Activated CD4-positive, alpha-beta T cell treated with anti-CD3 and anti-CD28 coated beads, Interleukin-2, amount 50 U/mL, for 48 hours (primary cell): Measurements from ENCODE around the gene CCL26.
A peak's percentile ranks its signal among the peaks of the same experiment; 100 is the strongest.
"Not testable (repeated sequence)": the region's sequence is repeated elsewhere in the genome, so short reads cannot be mapped to it uniquely, and the experiment has no call there.

Experiments used
- DNase-seq, 2 experiments: peaks; one replicate each; pipeline ENCODE4 v3.0.0-alpha.2; 2020

The CCL26 gene

GRCh38 chr7:75737856-75738603 is 34.0 kb downstream of the CCL26 start:
- DNase-seq: no peak

DNA sequence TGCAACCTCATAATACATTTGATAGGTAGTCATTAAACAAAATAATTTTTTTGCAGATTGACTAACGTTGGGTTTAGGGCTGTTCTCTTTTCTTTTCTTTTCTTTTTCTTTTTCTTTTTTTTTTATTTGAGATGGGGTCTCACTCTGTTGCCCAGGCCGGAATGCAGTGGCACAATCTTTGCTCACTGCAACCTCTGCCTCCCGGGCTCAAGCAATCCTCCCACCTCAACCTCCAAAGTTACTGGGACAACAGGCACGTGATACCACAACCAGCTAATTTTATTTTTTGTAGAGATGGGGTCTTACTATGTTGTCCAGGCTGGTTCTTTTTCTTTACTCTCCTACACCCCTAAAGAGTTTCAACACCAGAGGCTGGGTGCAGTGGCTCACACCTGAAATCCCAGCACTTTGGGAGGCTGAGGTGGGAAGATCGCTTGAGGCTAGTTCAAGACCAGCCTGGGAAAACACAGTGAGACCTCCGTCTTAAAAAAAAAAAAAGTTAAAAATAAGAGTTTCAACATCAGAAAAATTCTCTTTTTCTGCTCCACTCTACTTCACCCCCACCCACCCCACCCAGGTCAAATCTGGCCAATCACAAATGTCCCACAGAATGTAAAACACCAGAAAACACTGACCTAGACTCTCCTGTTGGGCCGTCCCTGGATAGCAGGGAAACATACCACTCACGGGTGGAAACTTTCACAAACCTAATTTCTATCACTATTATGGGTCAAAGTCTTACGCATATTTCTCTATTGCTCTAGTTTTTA is 36.2 kb downstream of the CCL26 start:
- no peak for DNase-seq

DNA sequence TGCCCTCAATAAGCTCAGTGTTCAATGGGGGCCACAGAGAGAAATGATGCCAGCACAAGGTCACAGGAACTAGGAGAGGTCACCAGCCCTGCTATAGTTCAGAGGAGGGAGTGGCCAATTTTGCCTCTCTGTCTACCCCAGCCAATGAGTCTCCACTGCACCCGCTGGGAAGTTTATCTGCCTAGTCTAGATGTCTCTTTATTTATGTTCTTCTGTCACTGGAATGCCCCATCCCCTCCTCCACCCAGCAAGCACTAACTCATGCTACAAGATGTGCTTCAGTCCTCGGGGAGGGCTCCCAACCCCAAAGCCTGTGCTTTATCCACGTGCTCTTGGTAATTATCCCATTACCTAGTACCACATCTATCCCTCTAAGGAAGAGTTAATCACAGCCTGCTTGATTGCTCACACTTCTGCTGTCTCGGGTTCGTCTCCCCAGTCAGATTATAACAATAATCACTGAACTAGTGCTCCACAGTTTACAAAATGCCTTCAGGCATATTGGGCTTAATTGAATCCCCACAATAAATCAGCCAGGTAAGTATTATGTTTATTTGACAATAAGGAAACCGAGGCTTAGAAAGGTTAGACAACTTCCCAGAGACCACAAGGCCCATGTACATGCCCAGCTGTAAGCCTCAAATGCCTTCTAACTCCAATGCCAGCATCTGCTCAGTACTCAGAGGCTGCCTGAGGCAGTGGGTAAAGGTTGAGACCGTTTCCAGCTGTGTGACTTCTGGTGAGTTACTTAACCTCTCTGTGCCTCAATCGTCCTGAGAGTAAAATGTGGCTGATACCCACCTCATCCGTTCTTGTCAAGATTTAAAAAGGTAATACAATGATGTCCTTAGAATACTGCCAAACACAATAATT is 37.2 kb downstream of the CCL26 start:
- DNase-seq: no peak

DNA sequence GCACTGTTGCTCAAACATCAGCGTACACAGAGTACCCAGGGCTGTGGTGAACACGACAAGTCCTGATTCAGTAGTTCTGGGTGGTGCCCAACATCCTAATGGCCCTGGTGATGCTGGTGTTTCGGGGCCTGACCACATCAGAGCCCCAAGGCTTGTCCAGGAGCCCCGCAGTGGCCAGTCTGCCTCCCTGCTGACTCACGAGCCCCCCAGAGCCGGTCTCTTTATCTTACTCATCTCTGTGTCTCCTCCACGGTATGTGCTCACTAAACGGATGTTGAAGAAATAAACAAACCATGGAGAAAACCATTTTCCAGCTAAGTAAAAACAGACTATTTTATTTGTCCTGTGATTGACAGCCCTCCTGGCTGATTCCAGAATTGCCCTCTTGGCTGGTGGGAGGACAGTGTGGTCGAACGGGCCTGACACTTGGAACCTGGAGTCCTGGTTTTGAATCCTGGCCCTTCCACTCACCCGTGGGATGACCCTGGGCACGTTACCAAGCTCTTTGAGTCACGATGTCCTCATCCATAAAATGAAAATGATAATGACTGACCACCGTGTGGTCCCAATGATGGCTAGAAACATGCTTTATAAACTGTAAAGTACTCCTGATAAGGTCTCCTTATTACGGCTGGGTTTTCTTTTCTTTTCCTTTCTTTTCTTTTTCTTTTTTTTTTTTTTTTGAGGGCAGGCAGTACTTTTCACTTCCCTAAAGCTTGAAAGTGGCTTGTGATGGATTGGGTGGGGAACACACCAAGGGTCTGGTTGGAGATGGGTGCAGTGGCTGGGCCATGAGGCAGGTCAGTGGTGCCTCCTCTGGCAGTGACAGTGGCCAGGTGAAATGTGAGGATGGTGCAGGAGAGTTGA is 39.0 kb downstream of the CCL26 start:
- no peak for DNase-seq

- no peak for DNase-seq
Observed at GRCh38 chr7:75732016-75732521, 39.9 kb downstream of the CCL26 start.

DNA sequence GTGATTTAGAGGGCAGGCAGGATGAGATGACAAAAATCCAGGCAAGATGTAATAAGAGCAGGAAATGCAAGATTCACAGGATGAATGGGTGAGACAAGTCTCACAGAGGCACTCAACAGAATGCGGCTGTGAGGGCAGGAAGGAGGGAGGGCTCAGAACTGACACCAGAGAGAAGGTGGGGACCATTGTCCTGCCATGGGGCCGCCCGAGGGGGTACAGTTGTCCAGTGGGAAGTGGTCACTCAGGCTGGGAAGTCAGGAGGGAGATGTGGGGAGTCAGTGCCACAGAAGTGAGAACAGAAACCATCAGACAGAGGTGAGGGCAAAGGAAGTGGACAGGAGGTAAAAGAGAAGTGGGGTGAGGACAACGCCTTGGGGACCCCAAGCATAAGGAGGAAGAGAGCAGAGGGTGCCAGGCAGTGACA is 42.1 kb downstream of the CCL26 start:
- no peak for DNase-seq

DNA sequence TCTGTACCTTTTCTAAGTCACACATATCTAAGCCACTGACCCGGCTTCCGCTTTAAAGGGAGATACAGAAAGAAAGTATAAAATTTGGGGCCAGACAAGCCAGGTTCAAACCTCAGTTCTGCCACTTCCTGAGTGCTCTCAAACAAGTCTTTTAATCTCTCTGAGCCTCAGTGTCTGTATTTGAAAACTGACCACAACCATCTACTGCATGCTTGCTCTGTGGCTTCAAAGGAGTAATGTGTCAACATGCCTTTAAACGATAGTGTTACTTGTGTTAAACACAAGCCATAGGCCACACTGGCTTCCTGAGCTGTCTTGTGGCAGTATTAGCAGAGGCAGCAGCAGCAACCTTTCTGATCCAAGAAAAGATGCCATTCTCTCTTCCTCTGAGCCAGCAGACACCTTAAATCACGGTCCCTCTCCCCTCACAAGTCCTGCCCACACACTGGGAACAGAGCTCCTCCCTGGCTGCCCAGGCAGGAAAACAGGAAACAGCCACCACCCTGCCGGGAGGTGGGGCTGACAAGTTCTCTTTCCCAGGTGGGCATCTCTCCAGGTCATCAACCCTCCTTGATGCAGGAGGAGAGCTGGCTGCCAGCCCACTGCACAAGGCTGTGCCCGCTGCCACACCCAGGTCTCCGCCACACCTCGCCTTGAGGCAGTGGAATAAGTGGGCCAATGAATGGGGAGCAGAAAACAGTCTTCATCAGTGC is 44.0 kb downstream of the CCL26 start:
- DNase-seq: peak in 1 of 2 experiments; percentile 14

DNA sequence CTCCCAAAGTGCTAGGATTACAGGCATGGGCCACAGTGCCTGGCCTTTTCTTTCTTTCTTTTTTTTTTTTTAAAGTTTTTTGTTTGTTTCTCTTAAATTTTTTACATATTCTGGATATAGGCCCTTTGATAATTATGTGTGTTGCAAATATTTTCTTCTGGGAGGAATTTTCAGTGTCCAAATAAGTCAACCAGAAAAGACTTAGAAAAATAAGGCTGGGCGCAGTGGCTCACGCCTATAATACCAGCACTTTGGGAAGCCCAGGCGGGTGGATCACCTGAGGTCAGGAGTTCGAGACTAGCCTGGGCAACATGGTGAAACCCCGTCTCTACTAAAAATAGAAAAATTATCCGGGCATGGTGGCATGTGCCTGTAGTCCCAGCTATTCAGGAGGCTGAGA is 44.7 kb downstream of the CCL26 start:
- DNase-seq: not testable (repeated sequence)

DNA sequence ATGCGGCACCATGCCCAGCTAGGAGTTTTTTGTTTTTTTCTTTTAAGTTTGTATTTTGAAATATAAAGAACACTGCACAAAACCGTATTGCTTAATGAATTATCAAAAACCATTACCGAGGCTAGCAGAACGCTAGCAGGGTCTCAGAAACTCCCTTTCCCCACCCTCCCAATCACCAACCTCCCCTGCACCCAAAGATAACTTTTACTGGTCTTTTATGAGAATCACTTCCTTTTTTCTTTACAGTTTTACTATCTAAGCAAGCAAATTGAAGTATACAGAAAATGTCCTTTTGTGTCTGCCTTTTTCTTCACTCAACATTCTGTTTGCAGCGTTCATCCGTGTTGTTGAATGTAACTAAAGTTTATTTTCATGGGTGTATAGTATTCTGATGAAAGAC is 46.7 kb downstream of the CCL26 start:
- DNase-seq: no peak

DNA sequence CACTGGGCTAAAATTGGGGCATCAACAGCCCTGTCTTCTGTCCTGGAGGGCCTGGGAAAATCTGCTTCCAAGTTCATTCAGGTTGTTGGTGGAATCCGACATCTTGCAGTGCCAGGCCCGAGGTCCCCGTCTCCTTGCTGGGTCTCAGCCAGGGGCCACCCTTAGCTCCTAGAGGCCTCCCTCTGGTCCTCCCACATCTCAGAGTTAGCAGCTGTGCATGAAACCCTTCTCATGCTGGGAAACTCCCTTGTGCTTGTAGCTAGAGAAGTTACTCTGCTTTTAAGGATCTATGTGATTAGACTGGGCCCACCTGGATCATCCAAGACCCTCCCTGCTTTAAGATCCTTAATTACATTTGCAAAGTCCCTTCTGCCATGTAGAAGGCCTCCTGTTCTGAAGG is 48.6 kb downstream of the CCL26 start:
- DNase-seq: no peak

GRCh38 chr7:75722373-75722772 is 49.6 kb downstream of the CCL26 start:
- DNase-seq: no peak

GRCh38 chr7:75721922-75722321 is 50.1 kb downstream of the CCL26 start:
- DNase-seq: not testable (repeated sequence)

GRCh38 chr7:75721426-75721825 is 50.6 kb downstream of the CCL26 start:
- DNase-seq: no peak

DNA sequence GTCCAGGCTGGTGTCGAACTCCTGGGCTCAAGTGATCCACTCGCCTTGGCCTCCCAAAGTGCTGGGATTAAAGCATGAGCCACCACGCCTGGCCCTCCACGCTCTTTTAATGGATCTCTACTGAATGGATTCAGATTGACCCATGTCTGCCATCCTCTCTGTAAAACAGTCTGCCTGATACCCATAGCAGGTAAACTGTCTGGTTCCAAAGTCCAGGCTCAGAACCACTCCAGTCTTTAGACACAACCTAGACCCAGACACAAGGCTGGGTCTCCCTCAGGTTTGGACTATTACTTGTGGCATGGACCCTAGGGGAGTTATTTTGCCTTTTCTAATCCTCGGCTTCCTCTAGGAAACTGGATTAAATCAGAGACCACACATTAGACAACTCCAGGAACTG is 52.4 kb downstream of the CCL26 start:
- DNase-seq: no peak
